ENCODE results near the gene SLC12A4.
"Not testable (repeated sequence)": the region's sequence is repeated elsewhere in the genome, so short reads cannot be mapped to it uniquely, and the experiment has no call there.

SLC12A4 gene

DNA sequence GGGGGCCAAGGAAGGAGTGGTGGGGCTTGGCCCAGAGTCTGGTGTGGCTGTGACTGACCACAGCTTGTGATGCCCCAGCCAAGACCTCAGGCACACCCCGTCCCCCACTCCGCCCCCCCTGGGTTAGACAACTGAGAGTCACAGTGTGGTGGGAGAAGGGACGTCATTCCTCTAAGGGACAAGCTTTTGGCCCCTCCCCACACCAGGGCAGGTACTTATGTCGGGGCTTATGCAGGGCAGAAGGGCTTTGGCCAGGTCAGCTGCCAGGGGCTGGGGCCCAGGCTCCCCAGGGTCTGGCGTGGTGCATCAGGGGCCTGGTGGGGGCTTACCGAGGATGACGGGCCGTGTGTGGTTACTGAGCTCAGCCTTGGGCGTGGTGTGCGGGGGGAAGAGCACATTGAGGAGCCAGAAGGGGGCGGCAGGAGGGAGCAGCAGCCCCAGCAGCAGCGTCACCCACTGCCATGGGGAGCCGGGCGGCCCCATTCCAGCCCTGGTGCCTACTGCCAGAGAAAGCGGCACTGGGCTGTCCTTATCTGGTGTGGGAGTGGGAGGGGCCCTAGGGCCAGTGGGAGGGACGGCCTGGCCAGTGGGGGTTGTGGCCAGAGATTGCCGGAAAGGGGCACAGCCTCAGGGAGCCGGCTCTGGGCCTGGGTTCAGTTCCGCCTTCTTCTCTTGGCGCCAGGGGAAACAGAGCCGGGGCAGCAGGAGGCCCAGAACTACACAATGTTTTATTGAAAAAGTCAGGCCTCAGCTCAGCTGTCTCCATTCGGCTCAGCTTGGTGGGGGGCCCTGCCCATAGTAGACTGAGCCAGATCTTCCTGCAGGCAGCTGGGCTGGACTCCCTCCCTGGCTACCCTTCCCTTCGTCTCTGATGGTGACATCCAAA is 24.6 kb downstream of the SLC12A4 start, which contains the start of gene LCAT:
Gene LCAT, minus strand, starts transcription at position 502 of the 886 bp plus-strand sequence. Its CDS starts 19 bp downstream, at position 483.
- Histone ChIP-seq H3K4me3 (ENCODE audit: low read length) (no peak within 1 kb of the TSS), H3K9ac (ENCODE audit: low read length) (no peak within 1 kb of the TSS), H3K9me3 (ENCODE audit: control insufficient read depth, low read depth, low read length) (no peaks in the 10 kb centered on the region), H3K4me1 (ENCODE audit: control insufficient read depth, low read depth, low read length) (no peaks in the 10 kb centered on the region), H3K27me3 (ENCODE audit: control insufficient read depth, insufficient read depth, low read length) (no peaks in the 10 kb centered on the region), H3K27ac (ENCODE audit: low read length) (no peak within 1 kb of the TSS), H3K36me3 (ENCODE audit: control insufficient read depth, low read depth, low read length) (peaks cover 29% of the 10 kb centered on the region)

DNA sequence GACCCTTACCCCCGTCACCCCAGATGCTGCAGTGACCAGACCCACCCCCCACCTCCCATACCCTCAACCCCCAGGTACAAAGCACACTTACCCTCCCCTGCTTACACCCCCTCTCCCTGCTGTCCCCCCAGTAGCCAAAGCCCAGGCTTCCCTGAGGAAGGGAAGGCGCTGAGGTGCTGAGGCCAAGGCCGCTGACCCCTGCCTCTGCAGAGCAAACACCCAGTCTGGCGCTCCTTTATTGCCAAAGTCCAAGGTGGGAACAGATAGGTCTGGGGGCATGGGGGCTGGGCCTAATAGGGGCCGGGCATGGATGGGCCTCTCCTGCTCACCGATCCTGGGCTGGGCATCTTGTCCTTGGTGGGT is 25.2 kb downstream of the SLC12A4 start:
- Histone ChIP-seq H3K27ac (ENCODE audit: low read length) (no peak overlapping the region), H3K4me1 (ENCODE audit: control insufficient read depth, low read depth, low read length) (no peaks in the 10 kb centered on the region), H3K36me3 (ENCODE audit: control insufficient read depth, low read depth, low read length) (peaks cover 29% of the 10 kb centered on the region), H3K9me3 (ENCODE audit: control insufficient read depth, low read depth, low read length) (no peaks in the 10 kb centered on the region), H3K9ac (ENCODE audit: low read length) (no peak overlapping the region), H3K27me3 (ENCODE audit: control insufficient read depth, insufficient read depth, low read length) (no peaks in the 10 kb centered on the region), H3K4me3 (ENCODE audit: low read length) (no peak overlapping the region)

DNA sequence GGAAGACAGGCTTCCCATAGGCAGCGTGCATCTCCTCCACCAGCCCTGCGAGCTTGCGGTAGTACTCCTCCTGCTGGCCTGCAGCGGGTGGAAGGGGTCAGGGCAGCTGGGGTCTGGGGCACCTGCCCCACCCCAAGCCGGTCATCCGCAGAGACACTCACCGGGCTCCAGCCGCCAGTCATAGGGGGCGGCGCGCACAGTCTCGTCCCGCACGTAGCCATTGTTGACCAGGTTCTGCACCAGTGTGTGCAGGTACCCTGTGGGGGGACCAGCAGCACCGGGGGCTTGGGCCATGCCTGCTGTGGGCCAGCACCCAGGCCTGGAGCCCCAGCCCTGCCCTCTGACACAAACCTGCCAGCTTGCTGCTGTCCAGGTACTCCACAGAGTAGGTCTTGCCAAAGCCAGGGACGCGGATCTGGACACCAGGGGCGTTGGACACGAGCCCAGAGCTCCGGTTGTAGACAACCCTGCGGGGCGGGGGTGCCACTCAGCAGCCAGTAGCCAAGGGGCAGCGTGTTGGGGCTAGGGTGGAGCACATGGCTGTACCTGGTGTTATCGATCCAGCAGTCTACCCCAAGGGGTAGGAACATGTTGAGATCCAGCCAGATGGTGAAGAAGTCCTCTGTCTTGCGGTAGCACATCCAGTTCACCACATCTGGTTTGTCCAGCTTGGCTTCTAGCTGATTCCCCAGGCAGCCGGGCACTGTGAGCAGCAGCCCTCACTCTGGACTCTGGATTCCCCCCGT is 25.8 kb downstream of the SLC12A4 start:
- Histone ChIP-seq H3K4me3 (ENCODE audit: low read length) (no peak overlapping the region), H3K9me3 (ENCODE audit: control insufficient read depth, low read depth, low read length) (no peaks in the 10 kb centered on the region), H3K4me1 (ENCODE audit: control insufficient read depth, low read depth, low read length) (no peaks in the 10 kb centered on the region), H3K27ac (ENCODE audit: low read length) (no peak overlapping the region), H3K9ac (ENCODE audit: low read length) (no peak overlapping the region), H3K36me3 (ENCODE audit: control insufficient read depth, low read depth, low read length) (peaks cover 27% of the 10 kb centered on the region), H3K27me3 (ENCODE audit: control insufficient read depth, insufficient read depth, low read length) (no peaks in the 10 kb centered on the region)

DNA sequence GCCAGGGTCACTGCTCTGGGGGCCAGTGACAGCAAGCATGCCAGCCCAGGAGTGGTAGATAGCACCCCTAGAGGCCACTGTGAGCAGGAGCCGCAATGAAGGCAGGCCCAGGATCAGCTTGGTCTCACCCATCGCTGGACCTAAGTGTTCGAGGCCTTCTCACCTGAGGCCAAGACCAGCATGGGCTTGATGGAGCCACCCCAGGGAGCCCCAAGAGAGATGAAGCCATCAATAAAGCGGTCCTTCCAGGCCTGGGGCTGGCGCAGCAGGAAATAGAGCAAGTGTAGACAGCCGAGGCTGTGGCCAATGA is 26.3 kb downstream of the SLC12A4 start:
- Histone ChIP-seq H3K27ac (ENCODE audit: low read length) (no peak overlapping the region), H3K4me1 (ENCODE audit: control insufficient read depth, low read depth, low read length) (no peaks in the 10 kb centered on the region), H3K36me3 (ENCODE audit: control insufficient read depth, low read depth, low read length) (peaks cover 25% of the 10 kb centered on the region), H3K9me3 (ENCODE audit: control insufficient read depth, low read depth, low read length) (no peaks in the 10 kb centered on the region), H3K9ac (ENCODE audit: low read length) (no peak overlapping the region), H3K4me3 (ENCODE audit: low read length) (no peak overlapping the region), H3K27me3 (ENCODE audit: control insufficient read depth, insufficient read depth, low read length) (no peaks in the 10 kb centered on the region)

DNA sequence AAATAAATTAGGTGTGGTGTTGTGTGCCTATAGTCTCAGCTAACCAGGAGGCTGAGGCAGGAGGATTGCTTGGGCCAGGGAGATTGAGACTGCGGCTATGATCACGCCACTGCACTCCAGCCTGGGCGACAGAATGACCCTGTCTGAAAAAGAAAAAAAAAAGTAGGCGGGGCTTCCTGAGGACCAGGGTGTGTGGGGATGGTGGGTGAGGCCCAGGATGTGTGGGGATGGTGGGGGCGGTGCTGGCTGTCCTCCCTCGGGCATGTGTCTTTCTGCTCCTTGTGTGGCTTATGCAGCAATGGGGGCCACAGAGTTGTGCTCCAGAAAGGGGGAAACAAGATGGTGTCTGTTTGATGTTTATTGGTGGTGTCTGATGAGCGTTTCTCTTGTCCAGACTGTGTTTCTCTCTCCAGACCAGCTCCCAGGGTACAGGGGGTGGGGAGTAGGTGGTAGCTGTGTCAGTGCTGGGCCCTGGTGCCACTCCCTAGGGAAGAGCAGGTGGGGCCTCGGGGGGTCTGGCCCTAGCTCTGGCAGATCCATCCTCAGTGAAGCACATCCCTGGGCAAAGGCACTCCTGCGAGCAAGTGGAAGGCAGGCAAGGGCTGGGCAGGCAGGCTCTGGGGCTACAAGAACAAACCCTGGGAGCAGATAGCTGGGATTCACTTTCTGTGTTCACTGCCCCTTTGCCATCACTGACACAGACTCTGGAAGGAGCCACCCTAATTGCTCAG is 26.8 kb downstream of the SLC12A4 start:
- Histone ChIP-seq H3K4me1 (ENCODE audit: control insufficient read depth, low read depth, low read length) (no peaks in the 10 kb centered on the region), H3K27ac (ENCODE audit: low read length) (no peak overlapping the region), H3K4me3 (ENCODE audit: low read length) (no peak overlapping the region)

DNA sequence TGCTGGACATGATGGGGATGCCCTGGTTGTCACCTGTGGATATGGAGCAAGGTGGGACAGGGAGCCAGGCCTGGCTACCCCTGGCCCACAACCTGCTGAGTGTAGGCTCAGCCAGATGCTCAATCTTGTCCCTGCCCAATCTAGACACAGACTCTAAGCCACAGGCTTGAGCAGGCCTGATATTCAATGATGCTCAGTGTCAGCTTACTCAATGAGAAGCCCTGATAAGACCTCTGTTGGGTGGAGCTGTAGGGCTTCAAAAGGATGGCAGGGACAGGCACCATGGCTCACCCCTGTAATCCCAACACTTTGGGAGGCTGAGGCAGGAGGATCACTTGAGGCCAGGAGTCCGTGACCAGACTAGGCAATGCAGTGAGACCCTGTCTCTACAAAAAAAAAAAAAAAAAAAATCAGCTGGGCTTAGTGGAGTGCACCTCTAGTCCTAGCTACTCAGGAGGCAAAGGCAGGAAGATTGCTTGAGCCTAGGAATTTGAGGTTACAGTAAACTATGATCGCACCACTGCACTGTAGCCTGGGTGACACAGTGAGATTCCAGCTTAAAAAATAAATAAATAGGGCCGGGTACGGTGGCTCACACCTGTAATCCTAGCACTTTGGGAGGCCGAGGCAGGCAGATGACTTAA is 27.9 kb downstream of the SLC12A4 start:
- Histone ChIP-seq H3K4me1 (ENCODE audit: control insufficient read depth, low read depth, low read length) (no peaks in the 10 kb centered on the region), H3K36me3 (ENCODE audit: control insufficient read depth, low read depth, low read length) (peaks cover 15% of the 10 kb centered on the region), H3K27ac (ENCODE audit: low read length) (no peak overlapping the region), H3K9ac (ENCODE audit: low read length) (no peak overlapping the region), H3K27me3 (ENCODE audit: control insufficient read depth, insufficient read depth, low read length) (no peaks in the 10 kb centered on the region), H3K4me3 (ENCODE audit: low read length) (no peak overlapping the region), H3K9me3 (ENCODE audit: control insufficient read depth, low read depth, low read length) (no peaks in the 10 kb centered on the region)

More for the DNA sequence above, 26.8 kb downstream of the SLC12A4 start:
- Histone ChIP-seq H3K9me3 (ENCODE audit: control insufficient read depth, low read depth, low read length) (no peaks in the 10 kb centered on the region), H3K36me3 (ENCODE audit: control insufficient read depth, low read depth, low read length) (peaks cover 23% of the 10 kb centered on the region), H3K27me3 (ENCODE audit: control insufficient read depth, insufficient read depth, low read length) (no peaks in the 10 kb centered on the region), H3K9ac (ENCODE audit: low read length) (no peak overlapping the region)

DNA sequence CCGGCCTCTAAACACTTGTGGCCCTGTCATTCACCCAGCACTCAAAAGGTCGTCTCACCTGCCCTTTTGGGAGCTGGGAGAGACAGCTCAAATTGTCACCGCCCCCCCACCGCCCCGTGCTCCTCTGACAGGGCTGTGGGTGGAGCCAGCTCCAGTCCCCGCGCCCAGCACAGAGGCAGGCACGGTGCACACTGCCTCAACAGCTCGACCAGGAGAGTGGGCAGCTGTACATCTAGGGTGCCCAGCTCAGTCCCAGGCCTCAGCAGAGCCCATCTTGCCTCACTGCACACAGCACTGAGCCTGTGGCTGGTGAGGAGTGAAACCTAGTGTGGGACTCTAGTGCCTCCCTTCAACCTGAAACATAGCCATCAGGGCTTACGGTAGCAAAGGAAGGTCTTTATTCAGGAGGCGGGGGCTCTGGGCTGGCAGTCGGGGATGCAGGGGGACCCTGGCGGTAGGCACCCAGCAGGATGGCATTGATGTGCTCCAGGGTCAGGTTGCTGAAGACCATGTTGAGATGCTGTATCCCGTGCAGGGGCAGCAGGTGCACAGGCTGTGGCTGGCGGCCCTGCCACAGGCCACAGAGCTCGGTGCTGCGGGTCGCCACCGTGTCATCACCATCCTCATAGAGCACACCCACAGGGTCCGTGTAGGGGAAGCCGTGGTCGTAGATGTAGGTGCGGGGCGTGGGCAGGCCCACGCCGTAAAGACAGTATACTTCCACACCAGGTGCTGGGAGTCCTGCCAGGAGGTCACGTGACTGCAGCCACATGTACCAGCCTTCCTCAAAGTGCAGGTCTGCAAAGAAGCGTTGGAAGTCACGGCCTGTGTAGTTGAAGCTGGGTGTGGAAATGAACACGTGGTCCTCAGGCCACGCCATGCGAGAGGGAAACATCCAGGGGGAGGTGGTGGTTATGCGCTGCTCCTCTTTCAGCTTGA is 28.7 kb downstream of the SLC12A4 start:
- Histone ChIP-seq H3K36me3 (ENCODE audit: control insufficient read depth, low read depth, low read length) (peaks cover 7% of the 10 kb centered on the region), H3K27ac (ENCODE audit: low read length) (no peak overlapping the region), H3K27me3 (ENCODE audit: control insufficient read depth, insufficient read depth, low read length) (no peaks in the 10 kb centered on the region), H3K9me3 (ENCODE audit: control insufficient read depth, low read depth, low read length) (no peaks in the 10 kb centered on the region), H3K4me1 (ENCODE audit: control insufficient read depth, low read depth, low read length) (no peaks in the 10 kb centered on the region), H3K9ac (ENCODE audit: low read length) (no peak overlapping the region), H3K4me3 (ENCODE audit: low read length) (no peak overlapping the region)

DNA sequence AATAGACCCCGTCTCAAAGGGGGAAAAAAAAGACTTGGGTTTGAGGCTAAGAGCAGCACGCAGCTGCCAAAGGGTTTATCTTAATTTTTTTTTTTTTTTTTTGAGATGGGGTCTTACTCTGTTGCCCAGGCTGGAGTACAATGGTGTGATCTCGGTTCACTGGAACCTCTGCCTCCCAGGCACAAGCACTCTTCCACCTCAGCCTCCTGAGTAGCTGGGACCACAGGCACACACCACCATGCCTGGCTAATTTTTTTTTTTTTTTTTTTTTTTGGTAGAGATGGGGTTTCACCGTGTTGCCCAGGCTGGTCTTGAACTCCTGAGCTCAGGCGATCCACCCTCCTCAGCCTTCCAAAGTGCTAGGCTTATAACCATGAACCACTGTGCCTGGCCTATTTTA is 30.7 kb downstream of the SLC12A4 start:
- not testable (repeated sequence) for H3K36me3 ChIP-seq (ENCODE audit: control insufficient read depth, low read depth, low read length)

DNA sequence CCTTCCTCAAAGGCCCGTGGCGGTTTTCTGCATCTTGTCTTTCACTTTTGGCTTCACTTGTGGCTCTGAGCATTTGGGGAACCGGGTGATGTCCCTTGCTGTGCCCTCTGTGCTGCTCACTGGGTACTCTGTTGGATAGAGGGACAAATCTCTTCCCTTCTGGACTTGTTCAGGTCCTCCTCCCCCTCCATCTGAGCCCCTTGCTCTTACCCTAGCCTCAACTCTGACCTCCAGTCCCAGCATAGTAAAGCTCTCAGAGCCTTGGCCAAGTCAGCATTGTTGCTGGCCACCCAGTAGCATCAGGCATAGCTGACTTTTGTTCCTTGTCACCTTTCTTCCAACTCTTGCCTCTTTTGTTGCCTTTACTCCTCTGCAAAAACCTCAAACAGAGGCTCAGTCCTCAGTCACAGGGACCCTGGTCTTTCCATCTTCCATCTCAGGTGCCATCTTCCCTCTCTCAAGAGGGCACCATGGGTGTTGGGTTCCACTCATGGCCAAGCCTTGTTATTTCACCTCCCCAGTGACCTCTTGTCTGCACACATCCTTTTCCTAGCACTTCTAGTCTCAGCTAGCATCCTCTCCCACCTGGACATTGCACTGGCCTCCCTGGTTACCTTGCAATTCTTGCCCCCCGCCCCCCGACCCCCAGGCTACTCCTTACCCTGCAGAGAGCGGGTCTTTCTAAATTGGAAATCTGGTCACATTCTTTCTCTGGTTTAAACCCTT is 31.4 kb downstream of the SLC12A4 start:
- Histone ChIP-seq H3K36me3 (ENCODE audit: control insufficient read depth, low read depth, low read length) (no peaks in the 10 kb centered on the region), H3K9me3 (ENCODE audit: control insufficient read depth, low read depth, low read length) (no peaks in the 10 kb centered on the region), H3K9ac (ENCODE audit: low read length) (peak overlapping the region; percentile 79), H3K4me3 (ENCODE audit: low read length) (peak overlapping the region; percentile 96), H3K4me1 (ENCODE audit: control insufficient read depth, low read depth, low read length) (no peaks in the 10 kb centered on the region), H3K27ac (ENCODE audit: low read length) (no peak overlapping the region), H3K27me3 (ENCODE audit: control insufficient read depth, insufficient read depth, low read length) (no peaks in the 10 kb centered on the region)

More for the DNA sequence above, 30.7 kb downstream of the SLC12A4 start:
- H3K9ac ChIP-seq (ENCODE audit: low read length); H3K27ac ChIP-seq (ENCODE audit: low read length); H3K27me3 ChIP-seq (ENCODE audit: control insufficient read depth, insufficient read depth, low read length); H3K4me3 ChIP-seq (ENCODE audit: low read length); H3K4me1 ChIP-seq (ENCODE audit: control insufficient read depth, low read depth, low read length); H3K9me3 ChIP-seq (ENCODE audit: control insufficient read depth, low read depth, low read length): not testable (repeated sequence)
